Measurements from ENCODE around the gene GATA6.

GATA6 gene

GRCh38 chr18:22243513-22243912 lies 74.1 kb downstream of the GATA6 start:
- Histone ChIP-seq H3K9me3 (ENCODE audit: control insufficient read depth in 2 of 2, low read length in 2 of 2) (no peaks in the 10 kb centered on the region), H3K4me1 (ENCODE audit: control insufficient read depth, insufficient read depth, low read length) (no peaks in the 10 kb centered on the region), H3K4me3 (ENCODE audit: low read length in 2 of 2) (no peak overlapping the region), H3K27ac (ENCODE audit: low read length) (no peak overlapping the region), H3K9ac (ENCODE audit: low read length in 2 of 2) (no peak overlapping the region), H3K36me3 (ENCODE audit: control insufficient read depth in 2 of 2, insufficient read depth in 2 of 2, low read length in 2 of 2) (no peaks in the 10 kb centered on the region), H3K27me3 (ENCODE audit: control insufficient read depth in 1 of 2, insufficient read depth in 2 of 2, low read length in 2 of 2) (no peaks in the 10 kb centered on the region)

- H3K27ac ChIP-seq (ENCODE audit: low read length) = no peak overlapping the region
- H3K9me3 ChIP-seq (ENCODE audit: control insufficient read depth in 2 of 2, low read length in 2 of 2) = no peaks in the 10 kb centered on the region
- H3K4me3 ChIP-seq (ENCODE audit: low read length in 2 of 2) = no peak overlapping the region
- no peaks in the 10 kb centered on the region for H3K27me3 ChIP-seq (ENCODE audit: control insufficient read depth in 1 of 2, insufficient read depth in 2 of 2, low read length in 2 of 2)
- no peaks in the 10 kb centered on the region for H3K36me3 ChIP-seq (ENCODE audit: control insufficient read depth in 2 of 2, insufficient read depth in 2 of 2, low read length in 2 of 2)
- no peak overlapping the region for H3K9ac ChIP-seq (ENCODE audit: low read length in 2 of 2)
- peaks cover 2% of the 10 kb centered on the region for H3K4me1 ChIP-seq (ENCODE audit: control insufficient read depth, insufficient read depth, low read length)
These were observed 80.6 kb downstream of the GATA6 start for GRCh38 chr18:22250026-22250425.

GRCh38 chr18:22250591-22250996 lies 81.2 kb downstream of the GATA6 start:
- Histone ChIP-seq H3K36me3 (ENCODE audit: control insufficient read depth in 2 of 2, insufficient read depth in 2 of 2, low read length in 2 of 2) (no peaks in the 10 kb centered on the region), H3K4me1 (ENCODE audit: control insufficient read depth, insufficient read depth, low read length) (peaks cover 2% of the 10 kb centered on the region), H3K27ac (ENCODE audit: low read length) (no peak overlapping the region), H3K4me3 (ENCODE audit: low read length in 2 of 2) (no peak overlapping the region), H3K27me3 (ENCODE audit: control insufficient read depth in 1 of 2, insufficient read depth in 2 of 2, low read length in 2 of 2) (no peaks in the 10 kb centered on the region), H3K9ac (ENCODE audit: low read length in 2 of 2) (no peak overlapping the region), H3K9me3 (ENCODE audit: control insufficient read depth in 2 of 2, low read length in 2 of 2) (no peaks in the 10 kb centered on the region)
